22Rv1 (cell line): ENCODE results near the gene FICD.

ENCODE experiments used
- CTCF ChIP-seq: fragments of 450-650 bp; IDR thresholded peaks from 2 replicates; pipeline ENCODE4 v1.5.1; 2017; ENCODE audit warnings: mild to moderate bottlenecking
- ZFX ChIP-seq: fragments of 450-650 bp; IDR thresholded peaks from 2 replicates; pipeline ENCODE4 v1.6.1; 2017; ENCODE audit warnings: antibody characterized with exemption, borderline replicate concordance

- TF ChIP-seq CTCF (no peak), ZFX (no peak)
Measured at GRCh38 chr12:108477881-108478259, 37.2 kb upstream of the FICD start.
